Measurements from ENCODE around the gene HMG20B.
A peak's percentile ranks its signal among the peaks of the same experiment; 100 is the strongest.

HMG20B gene

DNA sequence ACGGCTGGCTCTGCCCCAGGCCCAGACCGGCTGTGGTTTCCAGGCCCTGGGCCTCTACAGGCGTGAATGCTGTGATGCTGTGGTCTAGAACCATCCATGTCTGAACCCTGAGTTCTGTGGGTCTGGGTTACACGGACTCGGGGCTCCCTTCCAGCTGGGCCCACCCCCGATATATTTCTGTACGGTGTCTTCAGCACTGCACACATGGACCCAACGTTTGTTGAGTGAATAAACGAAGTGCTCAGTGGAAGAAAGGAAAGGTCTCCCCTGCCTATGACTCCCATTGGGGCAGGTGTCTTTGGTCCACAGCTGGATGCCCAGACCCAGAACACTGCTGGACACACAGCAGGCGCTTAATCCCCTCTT is 27.1 kb upstream of the HMG20B start:
- no peaks in the 10 kb centered on the region for H3K9me3 Mint-ChIP-seq
- H3K4me1 Mint-ChIP-seq = peaks cover 34% of the 10 kb centered on the region
- H3K27ac Mint-ChIP-seq = peak overlapping the region in 1 of 2 donors; percentile 95
- H3K27me3 Mint-ChIP-seq = no peaks in the 10 kb centered on the region
- no peak for DNase-seq
- H3K4me3 Mint-ChIP-seq = no peak overlapping the region
- no peak for ATAC-seq

DNA sequence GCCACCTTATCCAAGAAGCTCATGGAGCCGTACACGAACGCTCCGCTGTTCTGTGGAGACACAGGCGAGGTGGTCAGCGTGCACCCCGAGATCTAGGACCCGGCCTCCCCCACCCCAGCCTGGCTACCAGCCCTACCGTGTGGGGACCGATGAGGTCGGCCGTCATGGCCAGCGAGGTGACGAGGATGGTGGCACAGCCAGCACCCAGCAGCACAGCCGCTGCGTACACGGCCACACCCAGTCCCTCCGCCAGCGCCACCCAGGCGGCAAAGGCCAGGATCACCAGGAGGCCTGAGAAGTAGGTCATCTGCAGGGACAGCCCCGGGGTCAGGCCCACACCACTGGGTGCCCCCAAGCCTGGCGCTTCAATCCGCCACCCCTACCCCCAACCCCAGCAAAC is 26.6 kb upstream of the HMG20B start:
- DNase-seq = no peak
- Mint-ChIP-seq H3K4me1 (peaks cover 38% of the 10 kb centered on the region), H3K4me3 (no peak overlapping the region), H3K27ac (peak overlapping the region in 1 of 2 donors; percentile 12), H3K9me3 (no peaks in the 10 kb centered on the region), H3K27me3 (no peaks in the 10 kb centered on the region)
- no peak for ATAC-seq

DNA sequence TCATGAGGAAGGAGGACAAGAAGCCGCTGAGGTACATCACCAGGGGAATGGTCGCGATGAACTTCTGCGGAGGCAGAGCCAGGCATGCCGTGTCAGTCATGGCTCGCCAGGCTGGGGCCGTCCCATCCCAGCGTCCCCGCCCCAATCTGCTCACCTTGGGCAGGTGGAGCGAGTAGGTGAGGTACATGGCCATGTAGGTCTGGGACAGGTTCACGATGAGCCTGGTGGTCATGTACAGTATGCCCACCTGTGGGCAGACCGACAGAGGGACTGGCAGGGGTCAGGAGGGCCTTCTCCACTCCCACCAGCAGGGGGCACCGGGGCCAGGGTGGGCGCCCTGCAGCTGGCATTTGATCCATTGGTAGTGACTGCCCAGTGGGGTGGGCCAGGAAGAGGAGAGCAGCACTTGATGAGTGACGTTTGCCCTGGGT is 25.4 kb upstream of the HMG20B start:
- Mint-ChIP-seq H3K27me3 (no peaks in the 10 kb centered on the region), H3K4me3 (no peak overlapping the region), H3K27ac (peak overlapping the region in 1 of 2 donors; percentile 83), H3K4me1 (peaks cover 50% of the 10 kb centered on the region), H3K9me3 (no peaks in the 10 kb centered on the region)
- ATAC-seq (peak; percentile 32), DNase-seq (peak in 1 of 2 donors; percentile 48)

DNA sequence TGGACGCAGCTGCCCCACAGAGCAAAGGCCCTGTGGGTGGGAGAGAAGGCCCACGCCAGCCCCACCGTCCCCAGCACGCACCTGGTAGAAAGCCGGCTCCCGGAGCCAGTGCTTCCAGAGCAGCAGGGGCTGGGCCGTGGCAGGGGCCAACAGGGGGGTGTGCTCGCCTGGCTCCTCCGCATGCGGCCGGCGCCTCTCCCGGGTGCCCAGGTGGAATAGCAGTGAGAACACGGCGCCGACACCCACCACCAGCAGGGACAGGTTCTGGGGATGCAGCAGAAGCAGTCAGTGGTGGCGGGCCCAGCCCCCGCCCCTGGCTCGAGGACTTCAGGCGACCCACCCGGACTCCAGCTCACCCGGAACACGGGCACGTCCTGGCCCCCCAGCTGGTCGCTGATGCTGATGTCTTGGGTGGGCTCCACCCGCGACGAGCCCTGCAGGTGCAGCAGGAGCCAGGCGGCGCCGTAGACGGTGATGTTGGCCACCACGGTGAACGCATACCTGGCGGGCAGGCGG is 24.9 kb upstream of the HMG20B start:
- H3K27me3 Mint-ChIP-seq = no peaks in the 10 kb centered on the region
- no peak overlapping the region for H3K4me3 Mint-ChIP-seq
- no peak for ATAC-seq
- no peaks in the 10 kb centered on the region for H3K9me3 Mint-ChIP-seq
- no peak for DNase-seq
- peaks cover 55% of the 10 kb centered on the region for H3K4me1 Mint-ChIP-seq
- no peak overlapping the region for H3K27ac Mint-ChIP-seq

DNA sequence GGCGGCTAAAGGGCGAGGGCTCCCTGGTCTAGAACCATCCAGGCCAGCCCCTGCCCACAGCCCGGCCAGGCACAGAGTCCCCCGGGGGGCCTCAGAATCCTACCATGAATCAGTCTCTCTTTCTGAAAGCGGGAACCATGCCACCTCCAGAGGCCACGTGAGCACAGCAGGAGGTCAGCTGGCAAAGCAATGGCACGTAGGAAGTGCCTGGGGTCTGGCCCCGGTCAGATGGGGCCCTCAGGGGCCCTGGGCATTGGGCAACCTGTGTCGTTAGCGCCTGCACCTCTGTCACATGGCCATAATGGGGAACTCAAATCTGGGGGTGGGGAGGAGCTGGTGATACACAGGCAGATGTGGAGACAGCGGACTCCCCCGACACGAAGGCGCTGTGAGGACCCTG is 24.1 kb upstream of the HMG20B start:
- H3K27me3 Mint-ChIP-seq = no peaks in the 10 kb centered on the region
- H3K4me1 Mint-ChIP-seq = peaks cover 63% of the 10 kb centered on the region
- H3K27ac Mint-ChIP-seq = no peak overlapping the region
- H3K4me3 Mint-ChIP-seq = no peak overlapping the region
- DNase-seq = no peak
- no peak for ATAC-seq
- H3K9me3 Mint-ChIP-seq = no peaks in the 10 kb centered on the region

DNA sequence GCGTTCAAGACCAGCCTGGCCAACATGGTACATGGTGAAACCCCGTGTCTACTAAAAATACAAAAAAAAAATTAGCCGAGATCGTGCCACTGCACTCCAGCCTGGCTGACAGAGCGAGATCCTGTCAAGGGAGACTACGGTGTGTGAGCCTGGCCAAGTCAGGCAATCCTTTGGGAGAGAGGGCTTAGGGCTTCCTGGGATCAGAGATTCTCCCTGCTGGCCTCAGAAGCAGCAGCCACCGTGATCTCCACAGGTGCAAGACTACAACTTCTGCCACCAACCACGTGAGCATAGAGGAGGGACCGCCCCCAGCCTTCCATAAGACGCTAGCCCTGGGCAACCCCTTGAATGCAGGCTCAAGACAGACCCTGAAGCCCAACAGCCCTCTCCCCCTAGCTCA is 22.9 kb upstream of the HMG20B start:
- Mint-ChIP-seq H3K9me3 (no peaks in the 10 kb centered on the region), H3K27me3 (no peaks in the 10 kb centered on the region), H3K27ac (no peak overlapping the region), H3K4me3 (no peak overlapping the region), H3K4me1 (peaks cover 71% of the 10 kb centered on the region)
- ATAC-seq = no peak
- DNase-seq = no peak

DNA sequence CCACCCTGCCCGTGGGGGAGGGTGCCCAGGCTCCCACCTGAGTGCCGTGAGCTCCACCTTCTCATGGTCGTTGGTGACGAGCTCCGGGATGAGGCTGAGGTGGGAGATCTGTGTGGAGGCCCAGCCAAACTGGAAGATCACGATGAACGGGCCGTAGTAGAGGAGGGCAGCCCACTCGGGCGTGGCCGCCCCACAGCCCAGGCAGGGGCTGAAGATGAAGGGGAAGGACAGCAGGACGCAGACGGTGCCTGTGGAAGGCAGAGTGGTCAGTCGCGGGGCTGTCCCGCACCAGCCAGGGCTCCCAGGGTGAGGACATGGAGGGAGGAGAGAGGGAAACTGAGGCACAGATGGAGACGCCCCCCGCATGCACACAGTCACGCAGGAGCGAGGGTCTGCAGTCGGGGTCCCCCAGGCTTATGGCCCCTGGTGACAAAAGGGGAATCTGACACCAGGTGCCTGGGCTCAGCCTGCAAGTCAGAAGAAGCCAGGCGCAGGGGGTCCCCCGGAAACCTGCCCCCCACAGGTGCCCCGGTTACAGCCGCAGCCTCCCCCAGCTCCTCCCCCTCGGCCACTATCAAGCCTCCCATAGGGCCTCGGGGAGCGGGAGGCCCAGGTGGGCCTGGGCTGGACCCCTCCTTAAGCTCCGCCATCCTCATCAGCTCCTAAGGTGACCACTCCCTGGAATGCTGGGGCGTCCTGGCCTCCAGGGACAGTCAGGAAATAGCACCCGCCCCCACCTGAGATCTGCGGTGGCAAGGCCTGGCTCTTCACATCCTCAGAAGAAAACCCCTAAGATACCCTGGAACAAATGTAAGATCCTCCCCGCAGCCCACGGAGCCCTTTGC is 21.6 kb upstream of the HMG20B start:
- H3K27ac Mint-ChIP-seq = peak overlapping the region; percentile 55 to 90
- no peaks in the 10 kb centered on the region for H3K27me3 Mint-ChIP-seq
- H3K9me3 Mint-ChIP-seq = no peaks in the 10 kb centered on the region
- no peak overlapping the region for H3K4me3 Mint-ChIP-seq
- peaks cover 71% of the 10 kb centered on the region for H3K4me1 Mint-ChIP-seq
- ATAC-seq = no peak
- DNase-seq = no peak

DNA sequence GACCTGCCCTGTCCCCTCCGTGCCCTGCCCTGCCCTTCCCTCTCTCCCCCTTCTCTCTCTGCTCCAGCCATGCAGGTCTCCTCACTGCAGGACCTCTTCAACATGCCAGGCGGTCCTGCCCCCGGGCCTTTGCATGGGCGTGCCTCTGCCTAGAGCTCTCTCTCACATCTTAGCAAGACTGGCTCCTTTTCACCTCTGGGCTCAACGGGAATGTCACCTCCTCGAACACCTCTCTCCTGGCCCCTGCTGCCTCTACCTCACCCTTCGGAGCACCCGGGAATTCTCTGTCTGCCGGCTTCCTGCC is 21.0 kb upstream of the HMG20B start:
- no peaks in the 10 kb centered on the region for H3K9me3 Mint-ChIP-seq
- DNase-seq (no peak), ATAC-seq (no peak)
- peaks cover 76% of the 10 kb centered on the region for H3K4me1 Mint-ChIP-seq
- H3K4me3 Mint-ChIP-seq = no peak overlapping the region
- H3K27ac Mint-ChIP-seq = peak overlapping the region; percentile 23 to 55
- H3K27me3 Mint-ChIP-seq = no peaks in the 10 kb centered on the region

DNA sequence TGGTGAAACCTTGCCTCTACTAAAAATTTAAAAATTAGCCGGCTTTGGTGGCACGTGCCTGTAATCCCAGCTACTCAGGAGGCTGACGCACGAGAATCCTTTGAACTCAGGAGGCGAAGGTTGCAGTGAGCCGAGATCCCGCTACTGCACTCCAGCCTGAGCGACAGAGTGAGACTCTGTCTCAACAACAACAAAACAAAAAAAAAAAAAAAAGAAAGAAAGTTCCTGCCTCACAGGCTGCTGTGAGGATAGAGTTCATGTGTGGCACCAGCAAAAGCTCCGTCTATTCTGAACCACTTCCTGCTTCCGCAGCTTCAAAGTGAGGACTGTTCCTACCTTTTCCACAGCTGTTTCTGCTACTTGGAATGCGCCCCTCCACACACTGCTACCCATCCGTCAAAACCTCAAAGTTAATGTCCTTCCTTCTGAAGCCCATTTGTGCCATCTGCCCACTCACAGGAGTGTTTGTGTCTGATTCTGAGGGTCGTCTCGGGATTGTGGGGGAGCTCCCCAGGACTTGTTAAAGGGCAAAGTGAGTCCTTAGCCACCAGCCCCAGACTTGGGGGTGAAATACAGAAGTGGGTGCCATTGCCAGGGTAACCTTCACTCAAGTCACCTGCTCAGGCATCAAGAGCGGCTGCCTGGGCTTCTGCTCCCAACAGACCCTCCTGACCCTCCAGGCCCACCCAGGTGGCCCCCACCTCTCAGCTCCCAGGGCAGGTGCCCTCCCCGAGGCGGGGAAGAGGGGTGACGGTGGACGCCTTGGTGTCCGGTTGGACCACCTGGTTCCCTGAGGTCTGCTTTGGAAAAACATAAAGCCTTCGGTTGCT is 18.3 kb upstream of the HMG20B start:
- H3K4me1 Mint-ChIP-seq = peaks cover 75% of the 10 kb centered on the region

DNA sequence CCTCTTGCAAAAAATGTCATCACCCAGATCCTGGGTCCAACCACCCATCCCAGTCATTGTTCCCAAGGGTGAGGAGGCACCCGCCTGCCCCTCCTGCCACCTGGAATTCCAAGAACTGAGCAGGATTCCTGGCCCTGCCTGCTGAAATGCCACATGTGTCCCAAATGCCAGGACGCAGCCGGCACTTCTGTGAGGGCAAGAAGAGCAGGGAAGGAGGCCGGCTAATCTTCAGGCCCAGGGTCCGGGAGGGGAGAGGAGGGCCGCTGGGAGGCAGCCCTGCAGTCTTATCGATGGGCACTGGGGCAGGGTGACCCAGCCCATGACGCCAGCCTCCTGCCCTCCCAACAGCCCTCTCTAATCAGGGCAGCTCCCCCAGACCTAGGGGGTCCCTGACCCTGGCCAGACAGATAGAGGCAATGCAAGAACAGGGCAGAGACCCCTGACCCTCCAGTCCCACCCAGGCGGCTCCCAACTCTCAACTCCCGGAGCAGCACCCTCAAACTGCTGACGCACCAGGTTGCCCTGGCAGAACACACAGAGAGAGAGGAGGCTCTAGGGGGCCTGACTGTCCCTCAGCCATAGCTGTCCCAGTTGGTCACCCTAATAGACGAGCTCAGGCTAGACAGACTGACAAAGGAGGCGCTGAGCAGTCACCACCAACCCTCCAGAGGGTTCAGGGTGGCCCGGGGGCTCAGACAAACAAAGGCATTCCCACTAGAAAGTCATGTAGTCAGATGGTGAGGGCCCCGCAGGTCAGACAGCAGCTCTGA is 16.9 kb upstream of the HMG20B start:
- Mint-ChIP-seq H3K27me3 (no peaks in the 10 kb centered on the region), H3K4me3 (peak overlapping the region; percentile 90 to 97), H3K4me1 (peaks cover 72% of the 10 kb centered on the region), H3K9me3 (no peaks in the 10 kb centered on the region), H3K27ac (peak overlapping the region; percentile 86 to 90)
- no peak for ATAC-seq
- DNase-seq = no peak

More for the DNA sequence above, 18.3 kb upstream of the HMG20B start:
- Mint-ChIP-seq H3K27ac (peak overlapping the region; percentile 76 to 90), H3K4me3 (peak overlapping the region; percentile 90 to 97), H3K27me3 (no peaks in the 10 kb centered on the region), H3K9me3 (no peaks in the 10 kb centered on the region)
- DNase-seq = no peak
- ATAC-seq = no peak

DNA sequence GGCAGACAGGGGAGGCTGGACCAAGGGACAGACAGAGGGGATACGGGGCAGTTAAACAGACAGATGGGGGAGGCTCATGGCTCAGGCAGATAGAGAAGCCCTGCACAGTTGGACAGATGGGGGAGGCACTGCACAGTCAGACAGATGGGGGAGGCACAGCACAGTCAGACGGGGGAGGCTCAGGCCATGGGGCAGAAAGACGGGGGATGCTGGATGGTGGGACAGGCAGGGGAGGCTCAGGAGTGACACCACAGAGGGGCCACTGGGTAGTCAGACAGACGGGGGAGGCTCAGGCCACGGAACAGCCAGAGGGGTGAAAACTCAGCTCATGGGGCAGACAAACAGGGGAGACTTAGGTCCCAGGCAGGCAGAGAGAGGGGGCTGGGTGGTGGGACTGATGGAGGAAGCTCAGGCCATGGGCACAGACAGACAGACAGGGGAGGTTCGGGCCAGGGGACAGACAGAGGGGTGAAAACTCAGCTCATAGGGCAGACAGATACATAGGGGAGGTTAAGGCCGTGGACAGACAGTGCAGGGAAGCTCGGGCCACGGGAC is 16.2 kb upstream of the HMG20B start:
- H3K27ac Mint-ChIP-seq = peak overlapping the region; percentile 86 to 90
- DNase-seq (no peak), ATAC-seq (peak; percentile 2)
- peaks cover 66% of the 10 kb centered on the region for H3K4me1 Mint-ChIP-seq
- H3K27me3 Mint-ChIP-seq = no peaks in the 10 kb centered on the region
- no peaks in the 10 kb centered on the region for H3K9me3 Mint-ChIP-seq
- peak overlapping the region; percentile 90 to 97 for H3K4me3 Mint-ChIP-seq

DNA sequence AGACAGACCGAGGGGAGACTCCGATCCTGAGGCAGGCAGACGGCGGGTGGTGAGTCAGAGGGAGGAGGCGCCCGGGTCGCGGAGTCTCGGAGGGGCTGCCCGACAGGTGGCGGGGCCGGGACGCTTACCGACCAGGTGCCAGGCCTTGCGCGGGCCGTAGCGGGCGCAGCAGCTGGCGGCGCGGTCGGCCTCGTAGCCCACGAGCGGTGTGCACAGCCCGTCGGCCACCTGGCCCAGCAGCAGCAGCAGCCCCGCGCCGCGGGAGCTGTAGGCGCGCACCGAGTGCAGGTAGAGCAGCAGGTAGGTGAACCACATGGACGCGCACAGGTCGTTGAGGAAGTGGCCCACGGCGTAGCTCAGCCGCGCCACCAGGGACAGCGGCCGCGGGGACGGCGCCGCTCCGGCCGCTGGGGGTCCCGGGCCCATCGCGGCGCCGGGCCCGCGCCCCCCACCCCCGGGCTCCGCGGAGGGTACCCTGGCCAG is 15.7 kb upstream of the HMG20B start:
- ATAC-seq (peak; percentile 47), DNase-seq (peak; percentile 65 to 69)
- Mint-ChIP-seq H3K4me1 (peaks cover 61% of the 10 kb centered on the region), H3K4me3 (peak overlapping the region; percentile 90 to 97), H3K27ac (peak overlapping the region; percentile 86 to 89), H3K9me3 (no peaks in the 10 kb centered on the region), H3K27me3 (no peaks in the 10 kb centered on the region)

DNA sequence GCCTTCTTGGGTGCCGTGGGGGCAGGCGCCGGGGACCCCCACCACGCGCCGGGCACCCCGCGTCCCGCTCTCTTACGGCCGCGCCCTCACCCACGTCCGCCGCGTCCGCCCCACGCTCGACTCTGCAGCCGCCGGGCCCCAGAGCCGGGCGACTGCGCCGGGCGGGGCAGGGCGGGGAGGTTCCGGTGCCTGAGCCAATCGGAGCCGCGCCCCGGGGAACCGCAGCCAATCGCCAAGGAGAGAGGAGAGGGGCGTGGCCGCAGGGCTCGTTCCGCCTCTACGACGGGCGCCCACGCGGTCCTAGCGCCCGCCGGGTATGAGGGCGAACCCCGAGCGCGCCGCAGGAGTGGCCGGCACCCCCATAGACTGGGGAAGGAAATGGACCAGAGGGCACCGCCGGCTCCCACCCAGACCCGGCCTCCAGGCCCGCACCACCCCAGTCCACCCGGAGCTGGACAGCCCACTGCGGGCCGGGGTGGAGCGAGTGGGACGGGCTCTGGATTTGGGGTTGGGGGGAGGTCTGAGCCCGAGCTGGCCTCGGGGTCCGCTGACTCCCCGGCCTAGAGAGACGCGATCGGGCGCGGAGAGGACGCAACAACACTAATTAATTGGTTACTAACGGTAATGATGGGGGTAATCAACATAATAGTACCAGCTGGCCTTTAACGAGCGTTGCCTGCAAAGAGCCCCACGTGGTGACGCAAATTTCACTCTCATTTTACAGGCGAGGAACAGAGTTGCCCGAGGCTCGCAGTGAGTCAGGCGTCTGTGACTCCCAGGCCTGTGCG is 15.1 kb upstream of the HMG20B start, which contains the start of gene MFSD12:
TSS of gene MFSD12 (minus strand) at position 126 of the 788 bp plus-strand sequence. CDS start 183 bp downstream, outside the sequence.
- Mint-ChIP-seq H3K27me3 (no peaks in the 10 kb centered on the region), H3K9me3 (no peaks in the 10 kb centered on the region), H3K27ac (peak within 1 kb of the TSS; percentile 86 to 95), H3K4me3 (peak within 1 kb of the TSS; percentile 93 to 97), H3K4me1 (peaks cover 55% of the 10 kb centered on the region)
- ATAC-seq (peak; percentile 94), DNase-seq (peak; percentile 95)
